Neural cell (in vitro differentiated cells): ENCODE measurements around the gene WNT3. TPM values are rescaled to one million over a fixed set of nuclear protein-coding genes. Genes with fewer than 3 reads are reported as not detected.
"Not testable (repeated sequence)": the region's sequence is repeated elsewhere in the genome, so short reads cannot be mapped to it uniquely, and the experiment has no call there.

ENCODE experiments used
- H2AFZ ChIP-seq: fragments of 200-600, 300-800 bp; sonication (generic), shearing (Covaris generic); 2 replicates; pipeline ENCODE4 v1.6.0; 2014; ENCODE audit warnings: low read depth, mild to moderate bottlenecking, antibody characterized with exemption, low read length, moderate library complexity
- H3F3A ChIP-seq: fragments of 200-600 bp; shearing (Covaris generic); 2 replicates; pipeline ENCODE4 v1.6.1; 2016; ENCODE audit warnings: mild to moderate bottlenecking, moderate library complexity, mixed read lengths, antibody characterized with exemption, low read length; ENCODE audit not compliant: insufficient read depth, poor library complexity, severe bottlenecking
- H3K27ac ChIP-seq: fragments of 200-600, 300-800 bp; sonication (generic), shearing (Covaris generic); 2 replicates; pipeline ENCODE4 v1.5.1; 2014; ENCODE audit warnings: mild to moderate bottlenecking, low read length, moderate library complexity
- H3K27me3 ChIP-seq: fragments of 300-800, 200-600 bp; sonication (generic), shearing (Covaris generic); 2 replicates; pipeline ENCODE4 v1.6.0; 2014; ENCODE audit warnings: mild to moderate bottlenecking, low read depth, low read length, moderate library complexity; ENCODE audit not compliant: insufficient read depth
- H3K36me3 ChIP-seq: fragments of 300-800, 200-600 bp; sonication (generic), shearing (Covaris generic); 2 replicates; pipeline ENCODE4 v1.5.1; 2014; ENCODE audit warnings: mild to moderate bottlenecking, antibody characterized with exemption, low read length, moderate library complexity; ENCODE audit not compliant: insufficient read depth
- H3K4me2 ChIP-seq: fragments of 300-800, 200-600 bp; sonication (generic), shearing (Covaris generic); 2 replicates; pipeline ENCODE4 v1.6.0; 2014; ENCODE audit warnings: mild to moderate bottlenecking, low read length
- H3K4me3 ChIP-seq: fragments of 300-800, 200-600 bp; sonication (generic), shearing (Covaris generic); 2 replicates; pipeline ENCODE4 v1.5.1; 2014; ENCODE audit warnings: mild to moderate bottlenecking, low read length, moderate library complexity
- H3K79me2 ChIP-seq: fragments of 200-600 bp; shearing (Covaris generic); replicated peaks from 2 replicates; pipeline ENCODE4 v1.6.0; 2014; ENCODE audit warnings: mild to moderate bottlenecking, low read length, moderate library complexity; ENCODE audit not compliant: insufficient read depth
- H3K9ac ChIP-seq: fragments of 300-800, 200-600 bp; sonication (generic), shearing (Covaris generic); 2 replicates; pipeline ENCODE4 v1.6.1; 2016; ENCODE audit warnings: mild to moderate bottlenecking, low read length, mixed read lengths
- H3K9me2 ChIP-seq: fragments of 200-600 bp; shearing (Covaris generic); 2 replicates; pipeline ENCODE4 v1.6.1; 2016; ENCODE audit warnings: mild to moderate bottlenecking, low read length, mixed read lengths; ENCODE audit not compliant: insufficient read depth
- H3K9me3 ChIP-seq: fragments of 200-600, 300-800 bp; sonication (generic), shearing (Covaris generic); 2 replicates; pipeline ENCODE4 v1.6.1; 2016; ENCODE audit warnings: mild to moderate bottlenecking, mixed run types, low read length, moderate library complexity, mixed read lengths
- H4K20me1 ChIP-seq: fragments of 200-600 bp; shearing (Covaris generic); 2 replicates; pipeline ENCODE4 v1.6.1; 2016; ENCODE audit warnings: mild to moderate bottlenecking, mixed run types; ENCODE audit not compliant: insufficient read depth
- CTCF ChIP-seq: fragments of 450-650 bp; IDR thresholded peaks from 2 replicates; pipeline ENCODE4 v1.5.1; 2014; ENCODE audit warnings: antibody characterized with exemption, mild to moderate bottlenecking, moderate library complexity; ENCODE audit not compliant: poor library complexity, severe bottlenecking
- EP300 ChIP-seq: fragments of 450-650 bp; conservative IDR thresholded peaks from 2 replicates; pipeline ENCODE4 v1.6.1; 2014; ENCODE audit warnings: antibody characterized with exemption, mild to moderate bottlenecking, moderate library complexity; ENCODE audit not compliant: poor library complexity, severe bottlenecking
- EZH2 ChIP-seq: fragments of 200-600, 300-800 bp; shearing (Covaris generic), sonication (generic); IDR thresholded peaks from 2 replicates; pipeline ENCODE4 v1.6.1; 2014; ENCODE audit warnings: antibody characterized with exemption, low read length, borderline replicate concordance, mild to moderate bottlenecking; ENCODE audit not compliant: insufficient read depth, poor library complexity, severe bottlenecking
- MXI1 ChIP-seq: fragments of 450-650 bp; conservative IDR thresholded peaks from 2 replicates; pipeline ENCODE4 v1.6.1; 2014; ENCODE audit warnings: antibody characterized with exemption, mild to moderate bottlenecking; ENCODE audit not compliant: poor library complexity, severe bottlenecking
- POLR2AphosphoS5 ChIP-seq: IDR thresholded peaks from 2 replicates; pipeline ENCODE4 v1.6.1; 2012
- RAD21 ChIP-seq: fragments of 450-650 bp; conservative IDR thresholded peaks from 2 replicates; pipeline ENCODE4 v1.6.1; 2014; ENCODE audit warnings: antibody characterized with exemption, mild to moderate bottlenecking, moderate library complexity
- SMC3 ChIP-seq: fragments of 450-650 bp; conservative IDR thresholded peaks from 2 replicates; pipeline ENCODE4 v1.6.1; 2014; ENCODE audit warnings: antibody characterized with exemption, mild to moderate bottlenecking, moderate library complexity; ENCODE audit not compliant: poor library complexity
- TAF1 ChIP-seq: IDR thresholded peaks from 2 replicates; pipeline ENCODE4 v1.6.1; 2012; ENCODE audit warnings: low read depth
- polyA plus RNA-seq: library from polyadenylated mRNA; depleted of rRNA; stranded (reverse); fragments of >200 nt; gene quantifications from 2 replicates; pipeline ENCODE4 v1.2.3, GENCODE V29; 2014
- TF ChIP-seq, protein P1 (sequence below): IDR thresholded peaks from 2 replicates; pipeline ENCODE4 v1.6.1; 2012; ENCODE audit warnings: borderline replicate concordance

The WNT3 gene
- polyA plus RNA-seq, 1 donor from 2014 or later: 7.6 TPM

GRCh38 chr17:46769531-46770438 lies 48.7 kb downstream of the WNT3 start:
- Histone ChIP-seq H3K9me3 (no peaks in the 10 kb centered on the region), H3K4me3 (no peak overlapping the region), H3K9me2 (no peaks in the 10 kb centered on the region), H3K79me2 (no peaks in the 10 kb centered on the region), H3K27ac (no peak overlapping the region), H3K4me2 (no peak overlapping the region), H3K36me3 (no peaks in the 10 kb centered on the region), H3F3A (no peaks in the 10 kb centered on the region), H3K9ac (no peak overlapping the region), H2AFZ (no peak overlapping the region), H4K20me1 (no peaks in the 10 kb centered on the region), H3K27me3 (peaks cover 5% of the 10 kb centered on the region)
- TF ChIP-seq EP300 (no peak), SMC3 (no peak), EZH2 (no peak), POLR2AphosphoS5 (no peak), TAF1 (no peak), CTCF (no peak), RAD21 (no peak), MXI1 (no peak)
- TF ChIP-seq, protein P1, sequence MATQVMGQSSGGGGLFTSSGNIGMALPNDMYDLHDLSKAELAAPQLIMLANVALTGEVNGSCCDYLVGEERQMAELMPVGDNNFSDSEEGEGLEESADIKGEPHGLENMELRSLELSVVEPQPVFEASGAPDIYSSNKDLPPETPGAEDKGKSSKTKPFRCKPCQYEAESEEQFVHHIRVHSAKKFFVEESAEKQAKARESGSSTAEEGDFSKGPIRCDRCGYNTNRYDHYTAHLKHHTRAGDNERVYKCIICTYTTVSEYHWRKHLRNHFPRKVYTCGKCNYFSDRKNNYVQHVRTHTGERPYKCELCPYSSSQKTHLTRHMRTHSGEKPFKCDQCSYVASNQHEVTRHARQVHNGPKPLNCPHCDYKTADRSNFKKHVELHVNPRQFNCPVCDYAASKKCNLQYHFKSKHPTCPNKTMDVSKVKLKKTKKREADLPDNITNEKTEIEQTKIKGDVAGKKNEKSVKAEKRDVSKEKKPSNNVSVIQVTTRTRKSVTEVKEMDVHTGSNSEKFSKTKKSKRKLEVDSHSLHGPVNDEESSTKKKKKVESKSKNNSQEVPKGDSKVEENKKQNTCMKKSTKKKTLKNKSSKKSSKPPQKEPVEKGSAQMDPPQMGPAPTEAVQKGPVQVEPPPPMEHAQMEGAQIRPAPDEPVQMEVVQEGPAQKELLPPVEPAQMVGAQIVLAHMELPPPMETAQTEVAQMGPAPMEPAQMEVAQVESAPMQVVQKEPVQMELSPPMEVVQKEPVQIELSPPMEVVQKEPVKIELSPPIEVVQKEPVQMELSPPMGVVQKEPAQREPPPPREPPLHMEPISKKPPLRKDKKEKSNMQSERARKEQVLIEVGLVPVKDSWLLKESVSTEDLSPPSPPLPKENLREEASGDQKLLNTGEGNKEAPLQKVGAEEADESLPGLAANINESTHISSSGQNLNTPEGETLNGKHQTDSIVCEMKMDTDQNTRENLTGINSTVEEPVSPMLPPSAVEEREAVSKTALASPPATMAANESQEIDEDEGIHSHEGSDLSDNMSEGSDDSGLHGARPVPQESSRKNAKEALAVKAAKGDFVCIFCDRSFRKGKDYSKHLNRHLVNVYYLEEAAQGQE: no peak

GRCh38 chr17:46768896-46769295 lies 49.6 kb downstream of the WNT3 start:
- not testable (repeated sequence) for H4K20me1 ChIP-seq, H3K9ac ChIP-seq, H3K9me2 ChIP-seq, H3F3A ChIP-seq, H3K79me2 ChIP-seq, H3K9me3 ChIP-seq, H3K4me3 ChIP-seq, H3K4me2 ChIP-seq, H3K36me3 ChIP-seq, H3K27ac ChIP-seq, H2AFZ ChIP-seq, H3K27me3 ChIP-seq

DNA sequence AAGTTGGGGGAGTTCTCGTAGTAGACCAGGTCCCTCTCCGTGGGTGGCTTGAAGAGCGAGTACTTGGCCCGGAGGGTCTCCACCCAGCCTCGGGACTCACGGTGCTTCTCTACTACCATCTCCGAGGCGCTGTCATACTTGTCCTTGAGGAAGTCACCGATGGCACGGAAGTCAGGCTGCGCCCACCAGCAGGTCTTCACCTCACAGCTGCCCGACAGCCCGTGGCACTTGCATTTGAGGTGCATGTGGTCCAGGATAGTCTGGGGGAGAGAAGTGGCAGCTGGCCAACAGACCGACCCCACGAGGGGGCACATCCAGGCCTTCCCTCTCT lies 50.0 kb downstream of the WNT3 start:
- Histone ChIP-seq H3K9me2 (no peaks in the 10 kb centered on the region), H4K20me1 (no peaks in the 10 kb centered on the region), H2AFZ (no peak overlapping the region), H3K4me2 (no peak overlapping the region), H3K9ac (no peak overlapping the region), H3K27me3 (peaks cover 5% of the 10 kb centered on the region), H3K27ac (no peak overlapping the region), H3K4me3 (no peak overlapping the region), H3K9me3 (no peaks in the 10 kb centered on the region), H3F3A (no peaks in the 10 kb centered on the region), H3K36me3 (no peaks in the 10 kb centered on the region), H3K79me2 (no peaks in the 10 kb centered on the region)
- no peak for TF ChIP-seq RAD21
- TF ChIP-seq TAF1: no peak
- TF ChIP-seq CTCF: no peak
- no peak for TF ChIP-seq SMC3
- TF ChIP-seq, protein P1: no peak
- no peak for TF ChIP-seq MXI1
- no peak for TF ChIP-seq POLR2AphosphoS5
- no peak for TF ChIP-seq EZH2
- no peak for TF ChIP-seq EP300
